Ovary (tissue), 3 donors: ENCODE results near the gene DROSHA.

ENCODE experiments used
- CTCF ChIP-seq, 3 donors: fragments of 450-650 bp in 2 of 3; fragments of 200-600 bp in 1 of 3; IDR thresholded peaks; one replicate each; pipeline versions ENCODE4 v1.5.1 to v1.8.0; 2016 to 2022; ENCODE audit warnings: antibody characterized with exemption in 3 of 3, mild to moderate bottlenecking in 1 of 3
- EP300 ChIP-seq: sonication (generic); formaldehyde crosslinking; IDR thresholded peaks from one replicate; pipeline ENCODE4 v1.6.1; 2017; ENCODE audit warnings: antibody characterized with exemption
- POLR2A ChIP-seq: fragments of 450-650 bp; IDR thresholded peaks from one replicate; pipeline ENCODE4 v1.6.1; 2017; ENCODE audit warnings: antibody characterized with exemption, mild to moderate bottlenecking, moderate library complexity
- donor health status: DM: no; HTN: no; CAD: no.

DNA sequence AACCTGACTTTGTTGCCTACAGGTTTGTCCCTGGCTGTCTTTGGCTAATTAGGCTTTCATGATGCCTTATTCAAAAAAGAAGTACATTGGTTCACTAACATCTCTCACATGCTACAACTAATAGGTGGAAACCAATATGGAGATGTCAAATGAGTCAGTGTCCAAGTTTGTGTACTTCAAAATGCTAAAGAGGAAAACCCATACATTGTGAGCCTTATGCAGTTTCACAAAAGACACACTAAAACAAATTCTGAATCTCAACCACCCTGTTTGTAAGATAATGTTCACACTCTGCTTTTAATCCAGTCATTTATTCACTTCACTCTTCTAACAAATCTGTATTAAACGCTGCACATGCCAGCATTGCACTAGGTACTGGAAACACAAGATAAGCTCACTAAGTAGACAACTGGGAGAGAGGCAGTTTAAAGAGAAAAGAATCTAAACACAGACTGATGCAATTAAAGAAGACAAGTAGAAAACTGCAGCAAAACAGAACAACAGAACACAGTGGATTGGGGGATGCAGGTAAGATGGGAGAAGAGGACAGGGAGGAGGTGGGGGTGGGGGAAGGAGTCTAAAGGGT, 104.1 kb downstream of the DROSHA start:
- no peak for TF ChIP-seq EP300
- TF ChIP-seq CTCF (IDR thresholded peaks at IDR 0.05) = no peak
- no peak for TF ChIP-seq POLR2A
